Loucy (cell line): Measurements from ENCODE around the gene PTTG1IP.
A peak's percentile ranks its signal among the peaks of the same experiment; 100 is the strongest.

Source experiments
- H2AFZ ChIP-seq: fragments of 200-600 bp; sonication (generic); 2 replicates; pipeline ENCODE4 v1.6.0; 2016; ENCODE audit warnings: antibody characterized with exemption, mild to moderate bottlenecking, low read length, moderate library complexity
- H3F3A ChIP-seq: fragments of 200-600 bp; 2 replicates; pipeline ENCODE4 v1.6.0; 2016; ENCODE audit warnings: antibody characterized with exemption, low read depth, mild to moderate bottlenecking
- H3K27me3 ChIP-seq: fragments of 200-600 bp; sonication (generic); 2 replicates; pipeline ENCODE4 v1.6.1; 2014; ENCODE audit warnings: low read length, mild to moderate bottlenecking; ENCODE audit not compliant: insufficient read depth, poor library complexity, severe bottlenecking
- H3K36me3 ChIP-seq: fragments of 200-600 bp; sonication (generic); 2 replicates; pipeline ENCODE4 v1.6.1; 2016; ENCODE audit warnings: low read length; ENCODE audit not compliant: insufficient read depth
- H3K4me1 ChIP-seq: fragments of 200-600 bp; sonication (generic); 2 replicates; pipeline ENCODE4 v1.5.1; 2014; ENCODE audit warnings: low read length, mild to moderate bottlenecking; ENCODE audit not compliant: insufficient read depth, poor library complexity, severe bottlenecking
- H3K4me2 ChIP-seq: fragments of 200-600 bp; sonication (generic); 2 replicates; pipeline ENCODE4 v1.6.0; 2014; ENCODE audit warnings: antibody characterized with exemption, low read length, low read depth, mild to moderate bottlenecking; ENCODE audit not compliant: poor library complexity, severe bottlenecking
- H3K4me3 ChIP-seq: fragments of 200-600 bp; sonication (generic); 2 replicates; pipeline ENCODE4 v1.5.1; 2014; ENCODE audit warnings: low read length, mild to moderate bottlenecking, mixed read lengths; ENCODE audit not compliant: poor library complexity, severe bottlenecking
- H3K79me2 ChIP-seq: fragments of 200-600 bp; sonication (generic); 2 replicates; pipeline ENCODE4 v1.6.1; 2014; ENCODE audit warnings: low read length; ENCODE audit not compliant: insufficient read depth
- H3K9ac ChIP-seq: fragments of 200-600 bp; sonication (generic); 2 replicates; pipeline ENCODE4 v1.6.0; 2014; ENCODE audit warnings: mild to moderate bottlenecking, low read depth, low read length, moderate library complexity; ENCODE audit not compliant: poor library complexity, severe bottlenecking
- H3K9me2 ChIP-seq: fragments of 200-600 bp; sonication (generic); replicated peaks from 2 replicates; pipeline ENCODE4 v1.6.1; 2016; ENCODE audit warnings: low read depth, low read length, mixed read lengths
- H3K9me3 ChIP-seq: fragments of 200-600 bp; sonication (generic); 2 replicates; pipeline ENCODE4 v1.6.1; 2014; ENCODE audit warnings: mild to moderate bottlenecking, antibody characterized with exemption, low read length, low read depth; ENCODE audit not compliant: insufficient read depth
- H4K20me1 ChIP-seq: fragments of 200-600 bp; sonication (generic); 2 replicates; pipeline ENCODE4 v1.6.0; 2014; ENCODE audit warnings: antibody characterized with exemption, low read length, mild to moderate bottlenecking; ENCODE audit not compliant: insufficient read depth, poor library complexity, severe bottlenecking
- EZH2phosphoT487 ChIP-seq: fragments of 200-600 bp; IDR thresholded peaks from 2 replicates; pipeline ENCODE4 v1.6.1; 2018; ENCODE audit warnings: antibody characterized with exemption, mild to moderate bottlenecking, moderate library complexity, borderline replicate concordance
- TF ChIP-seq, protein P1 (sequence below): fragments of 200-600 bp; sonication (generic); conservative IDR thresholded peaks from 2 replicates; pipeline ENCODE4 v1.5.1; 2014; ENCODE audit warnings: mild to moderate bottlenecking, antibody characterized with exemption, low read length

The PTTG1IP gene

DNA sequence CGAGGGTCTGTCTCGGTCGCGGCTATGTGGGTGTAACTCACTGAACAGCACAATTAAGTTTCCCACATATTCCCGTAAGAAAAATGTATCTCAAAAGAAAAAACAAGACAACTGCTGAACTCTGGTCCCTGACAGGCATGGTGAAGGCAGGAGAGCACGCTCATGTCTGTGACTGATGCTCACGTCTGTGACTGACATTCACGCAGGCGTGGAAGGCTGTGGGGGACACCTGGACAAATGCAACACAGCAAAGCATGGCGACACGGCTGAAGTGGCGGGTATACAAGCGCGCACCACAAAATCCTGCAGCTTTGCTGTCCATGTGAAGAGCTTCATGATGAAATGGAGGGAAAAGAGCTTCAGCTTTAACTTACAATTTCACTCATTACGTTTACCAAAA, 6.0 kb downstream of the PTTG1IP start:
- Histone ChIP-seq H3K9me3 (no peaks in the 10 kb centered on the region), H3K36me3 (peaks cover 37% of the 10 kb centered on the region), H3K4me1 (peaks cover 74% of the 10 kb centered on the region), H3F3A (no peaks in the 10 kb centered on the region), H3K27me3 (no peaks in the 10 kb centered on the region), H3K79me2 (peaks cover 100% of the 10 kb centered on the region), H2AFZ (no peak overlapping the region), H3K9me2 (no peaks in the 10 kb centered on the region), H4K20me1 (peaks cover 96% of the 10 kb centered on the region), H3K4me2 (peak overlapping the region; percentile 85), H3K9ac (peak overlapping the region; percentile 88), H3K4me3 (peak overlapping the region; percentile 63)
- TF ChIP-seq EZH2phosphoT487, result no peak
- TF ChIP-seq, protein P1, sequence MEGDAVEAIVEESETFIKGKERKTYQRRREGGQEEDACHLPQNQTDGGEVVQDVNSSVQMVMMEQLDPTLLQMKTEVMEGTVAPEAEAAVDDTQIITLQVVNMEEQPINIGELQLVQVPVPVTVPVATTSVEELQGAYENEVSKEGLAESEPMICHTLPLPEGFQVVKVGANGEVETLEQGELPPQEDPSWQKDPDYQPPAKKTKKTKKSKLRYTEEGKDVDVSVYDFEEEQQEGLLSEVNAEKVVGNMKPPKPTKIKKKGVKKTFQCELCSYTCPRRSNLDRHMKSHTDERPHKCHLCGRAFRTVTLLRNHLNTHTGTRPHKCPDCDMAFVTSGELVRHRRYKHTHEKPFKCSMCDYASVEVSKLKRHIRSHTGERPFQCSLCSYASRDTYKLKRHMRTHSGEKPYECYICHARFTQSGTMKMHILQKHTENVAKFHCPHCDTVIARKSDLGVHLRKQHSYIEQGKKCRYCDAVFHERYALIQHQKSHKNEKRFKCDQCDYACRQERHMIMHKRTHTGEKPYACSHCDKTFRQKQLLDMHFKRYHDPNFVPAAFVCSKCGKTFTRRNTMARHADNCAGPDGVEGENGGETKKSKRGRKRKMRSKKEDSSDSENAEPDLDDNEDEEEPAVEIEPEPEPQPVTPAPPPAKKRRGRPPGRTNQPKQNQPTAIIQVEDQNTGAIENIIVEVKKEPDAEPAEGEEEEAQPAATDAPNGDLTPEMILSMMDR, result no peak

DNA sequence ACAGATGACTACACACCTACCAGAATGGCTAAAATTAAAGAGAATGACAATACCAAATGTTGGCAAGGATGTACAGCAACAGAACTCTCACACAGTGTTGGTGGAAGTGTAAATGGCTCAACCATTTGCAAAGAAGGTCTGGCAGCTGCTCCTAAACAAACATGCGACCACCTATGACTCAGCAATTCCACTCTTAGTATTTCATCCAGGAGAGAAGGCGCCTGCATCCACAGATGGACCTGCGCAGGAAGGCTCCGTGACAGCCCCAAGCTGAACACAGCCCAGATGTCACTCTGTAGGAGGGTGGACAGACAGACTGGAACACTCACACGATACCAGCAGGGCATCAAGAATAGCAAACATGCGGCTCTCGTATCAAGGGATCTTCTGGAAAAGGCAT, 6.7 kb downstream of the PTTG1IP start:
- H3K9me3 ChIP-seq, result no peaks in the 10 kb centered on the region
- no peaks in the 10 kb centered on the region for H3K27me3 ChIP-seq
- H3K79me2 ChIP-seq, result peaks cover 100% of the 10 kb centered on the region
- TF ChIP-seq EZH2phosphoT487, result no peak
- TF ChIP-seq, protein P1, result no peak
- H4K20me1 ChIP-seq, result peaks cover 96% of the 10 kb centered on the region
- H3F3A ChIP-seq, result no peaks in the 10 kb centered on the region
- peaks cover 44% of the 10 kb centered on the region for H3K36me3 ChIP-seq
- peak overlapping the region; percentile 14 for H3K9ac ChIP-seq
- peaks cover 67% of the 10 kb centered on the region for H3K4me1 ChIP-seq
- no peak overlapping the region for H2AFZ ChIP-seq
- H3K4me3 ChIP-seq, result peak overlapping the region; percentile 63
- peak overlapping the region; percentile 85 for H3K4me2 ChIP-seq
- no peaks in the 10 kb centered on the region for H3K9me2 ChIP-seq

GRCh38 chr21:44865561-44866280, 7.8 kb downstream of the PTTG1IP start:
- TF ChIP-seq, protein P1, result no peak
- no peak for TF ChIP-seq EZH2phosphoT487
- H3K79me2 ChIP-seq, result peaks cover 100% of the 10 kb centered on the region
- peak overlapping the region; percentile 52 for H3K4me3 ChIP-seq
- peak overlapping the region; percentile 85 for H3K4me2 ChIP-seq
- H3K9me2 ChIP-seq, result no peaks in the 10 kb centered on the region
- peak overlapping the region; percentile 14 for H3K9ac ChIP-seq
- H3F3A ChIP-seq, result no peaks in the 10 kb centered on the region
- peaks cover 57% of the 10 kb centered on the region for H3K4me1 ChIP-seq
- H3K36me3 ChIP-seq, result peaks cover 54% of the 10 kb centered on the region
- no peaks in the 10 kb centered on the region for H3K27me3 ChIP-seq
- H3K9me3 ChIP-seq, result no peaks in the 10 kb centered on the region
- H2AFZ ChIP-seq, result no peak overlapping the region
- peaks cover 93% of the 10 kb centered on the region for H4K20me1 ChIP-seq
